Lower lobe of right lung (tissue), 2 donors: ENCODE results near the gene SCRG1. TPM values are rescaled to one million over a fixed set of nuclear protein-coding genes. Genes with fewer than 3 reads are reported as not detected.
A peak's percentile ranks its signal among the peaks of the same experiment; 100 is the strongest.

Experiments
- ATAC-seq, 2 donors: fragments of 200-7000 bp; cut with Tn5 transposase; one replicate each; pipeline ENCODE4 v1.9.1; 2020 to 2022; ENCODE audit warnings: mild to moderate bottlenecking in 2 of 2, moderate library complexity in 2 of 2
- DNase-seq: peaks from one replicate; pipeline ENCODE4 v3.0.0-alpha.2; 2020
- H3K27ac ChIP-seq: fragments of 200-600 bp; one replicate; pipeline ENCODE4 v1.8.0; 2022
- H3K27me3 ChIP-seq: fragments of 200-600 bp; one replicate; pipeline ENCODE4 v1.8.0; 2022; ENCODE audit warnings: low read depth
- H3K36me3 ChIP-seq: fragments of 200-600 bp; one replicate; pipeline ENCODE4 v1.8.0; 2022; ENCODE audit warnings: mild to moderate bottlenecking
- H3K4me1 ChIP-seq: fragments of 200-600 bp; one replicate; pipeline ENCODE4 v1.8.0; 2022
- H3K4me3 ChIP-seq: fragments of 200-600 bp; one replicate; pipeline ENCODE4 v1.8.0; 2022; ENCODE audit warnings: mild to moderate bottlenecking
- H3K9me3 ChIP-seq: fragments of 200-600 bp; one replicate; pipeline ENCODE4 v1.8.0; 2022
- CTCF ChIP-seq: fragments of 200-600 bp; IDR thresholded peaks from one replicate; pipeline ENCODE4 v1.8.0; 2022; ENCODE audit warnings: antibody characterized with exemption, mild to moderate bottlenecking
- intact Hi-C: fragments of 100-400 bp; cut with DNase I; formaldehyde crosslinking; loops from one replicate; pipeline ENCODE4 v1.11.0; 2022
- total RNA-seq: library from RNA; stranded (reverse); fragmentation: NEBNext Ultra II Directional; extraction: Animal tissue kit (Norgen Biotek cat#: 25700); gene quantifications from one replicate; pipeline ENCODE4 v1.2.1, GENCODE V29; 2021
- donor health status: DM: no; HTN: yes; CAD: no; lungs with severe emphysema.

Gene SCRG1
- total RNA-seq, 1 donor from 2014 or later = 0.32 TPM

DNA sequence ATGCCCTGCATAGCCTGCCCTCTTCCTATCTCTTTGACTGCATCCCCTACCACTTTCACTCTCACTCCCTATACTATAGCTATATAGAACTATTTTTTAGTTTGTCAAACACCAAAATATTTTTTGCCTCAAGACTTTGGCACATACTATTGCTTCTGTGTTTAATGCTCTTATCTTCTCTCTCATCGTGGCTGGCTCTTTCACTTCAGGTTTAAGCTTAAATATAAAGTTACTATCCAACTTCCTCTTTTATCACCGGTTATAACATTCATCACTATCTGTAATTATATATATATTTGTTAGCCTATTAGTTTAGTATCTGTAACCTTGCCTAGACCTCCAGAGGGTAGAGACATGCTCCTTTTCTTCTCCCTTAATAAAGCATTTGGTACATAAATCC is 53.3 kb downstream of the SCRG1 start:
- intact Hi-C loops = no loop called here

DNA sequence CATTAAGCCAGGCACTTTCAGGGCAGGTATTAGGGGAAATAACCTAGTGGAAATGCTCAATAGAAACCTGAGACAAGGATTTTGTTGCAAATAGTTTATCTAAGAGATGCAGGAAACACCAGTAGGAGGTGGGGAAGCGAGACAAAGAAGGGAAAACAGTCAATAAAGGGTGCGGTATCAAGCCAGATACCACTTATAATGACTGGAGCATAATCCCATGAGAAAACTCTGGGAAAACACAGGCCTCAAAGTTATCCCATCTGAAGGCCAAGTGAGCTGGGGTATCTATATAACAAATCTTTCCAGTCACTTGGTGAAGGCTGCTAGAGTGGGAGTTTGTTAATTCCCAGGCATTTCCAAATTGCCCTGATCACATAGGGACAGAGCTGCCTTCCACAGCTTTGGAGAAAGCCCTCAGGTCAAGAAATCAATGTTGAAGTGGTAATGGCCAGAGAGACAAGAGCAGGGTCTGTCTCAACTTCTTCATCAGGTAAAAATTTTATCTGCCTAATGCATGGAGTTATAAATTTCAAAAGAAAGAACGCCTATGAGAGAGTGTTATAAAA is 55.0 kb downstream of the SCRG1 start:
- Histone ChIP-seq H3K4me1 (no peaks in the 10 kb centered on the region), H3K36me3 (no peaks in the 10 kb centered on the region), H3K9me3 (no peaks in the 10 kb centered on the region), H3K4me3 (no peak overlapping the region), H3K27ac (no peak overlapping the region), H3K27me3 (no peaks in the 10 kb centered on the region)
- no peak for ATAC-seq
- DNase-seq = no peak
- no peak for TF ChIP-seq CTCF
- intact Hi-C loops = no loop called here

More for the DNA sequence above, 53.3 kb downstream of the SCRG1 start:
- DNase-seq (no peak), ATAC-seq (no peak)
- no peak for TF ChIP-seq CTCF
- Histone ChIP-seq H3K27ac (no peak overlapping the region), H3K4me1 (no peaks in the 10 kb centered on the region), H3K9me3 (no peaks in the 10 kb centered on the region), H3K36me3 (no peaks in the 10 kb centered on the region), H3K4me3 (no peak overlapping the region), H3K27me3 (no peaks in the 10 kb centered on the region)

- no peaks in the 10 kb centered on the region for H3K9me3 ChIP-seq
- H3K4me3 ChIP-seq = no peak overlapping the region
- intact Hi-C loops = no loop called here
- H3K36me3 ChIP-seq = no peaks in the 10 kb centered on the region
- H3K27ac ChIP-seq = no peak overlapping the region
- DNase-seq = no peak
- TF ChIP-seq CTCF = no peak
- H3K4me1 ChIP-seq = peaks cover 12% of the 10 kb centered on the region
- ATAC-seq = no peak
- no peaks in the 10 kb centered on the region for H3K27me3 ChIP-seq
These were observed 61.5 kb downstream of the SCRG1 start for GRCh38 chr4:173337463-173337862.

DNA sequence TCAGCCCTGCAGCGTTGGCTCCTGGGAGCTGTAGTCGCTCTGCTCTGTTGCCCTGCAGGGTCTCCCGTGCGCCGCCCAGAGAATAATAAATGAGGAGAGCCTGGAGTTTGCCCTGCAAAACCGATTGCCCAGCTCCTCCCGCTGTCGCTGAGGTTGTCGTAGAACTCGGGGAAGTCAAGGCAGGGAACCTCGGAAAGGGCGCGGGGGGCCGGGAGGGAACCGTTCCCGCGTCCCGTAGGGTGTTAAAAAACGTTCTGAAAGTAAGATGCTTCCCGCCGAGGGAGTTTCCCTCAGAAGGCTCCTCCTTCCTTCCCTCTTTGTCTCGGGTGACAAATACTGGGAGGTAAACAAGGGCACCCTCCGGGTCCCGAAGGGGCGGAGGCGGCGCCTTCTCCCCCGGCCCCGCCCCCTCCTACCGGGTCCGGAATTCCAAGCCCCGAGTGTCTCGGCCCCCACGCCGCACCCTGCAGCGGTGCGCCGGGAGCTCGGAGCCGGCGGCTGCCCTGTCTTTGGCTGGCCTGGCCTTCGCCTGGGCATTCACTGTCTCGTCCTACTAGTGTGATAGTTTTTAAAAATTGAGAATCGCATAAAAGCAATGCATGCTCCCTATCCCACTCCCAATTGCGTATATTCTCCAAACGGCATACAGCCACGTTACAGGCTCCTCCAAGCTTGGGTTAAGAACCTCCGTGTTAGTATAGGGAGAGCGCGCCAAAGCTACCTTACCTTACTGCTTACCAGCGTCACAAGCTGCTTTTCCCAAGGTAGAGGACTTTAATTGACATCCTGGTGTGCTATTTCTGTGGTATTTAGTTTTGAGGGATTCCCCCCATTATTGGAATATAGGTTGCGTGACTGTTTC is 63.8 kb downstream of the SCRG1 start:
- DNase-seq = peak; percentile 70
- peaks cover 20% of the 10 kb centered on the region for H3K36me3 ChIP-seq
- ATAC-seq = peak; percentile 57 to 60
- H3K4me3 ChIP-seq = peak overlapping the region; percentile 85
- intact Hi-C loops = no loop called here
- H3K27me3 ChIP-seq = no peaks in the 10 kb centered on the region
- peaks cover 23% of the 10 kb centered on the region for H3K4me1 ChIP-seq
- no peak for TF ChIP-seq CTCF
- peak overlapping the region; percentile 97 for H3K27ac ChIP-seq
- H3K9me3 ChIP-seq = no peaks in the 10 kb centered on the region

Other genes starting within 250 kb of the SCRG1 start
- 22.0 TPM for gene GALNT7, start 230.3 kb downstream of the SCRG1 start, total RNA-seq
- 40.9 TPM for gene HMGB2, start 64.8 kb downstream of the SCRG1 start, total RNA-seq
- gene SAP30, start 28.2 kb downstream of the SCRG1 start, total RNA-seq = 15.1 TPM
- gene HAND2, start 131.1 kb upstream of the SCRG1 start, total RNA-seq = 0.35 TPM